ENCODE data around the gene ANKIB1.

GRCh38 chr7:92246360-92247101 lies 757 bp downstream of the ANKIB1 start:
- no peak for TF ChIP-seq CTCF (IDR thresholded peaks at IDR 0.05; ENCODE audit: poor library complexity)
- TF ChIP-seq EZH2 (IDR thresholded peaks at IDR 0.05; ENCODE audit: borderline replicate concordance), result no peak

Measured in hepatocyte (in vitro differentiated cells).